HG03460 (cell line): ENCODE data around the gene B3GAT1.
A peak's percentile ranks its signal among the peaks of the same experiment; 100 is the strongest.
"Not testable (repeated sequence)": the region's sequence is repeated elsewhere in the genome, so short reads cannot be mapped to it uniquely, and the experiment has no call there.

Experiments
- ATAC-seq: cut with Tn5 transposase; IDR thresholded peaks from one replicate; pipeline ENCODE4 v1.9.1; 2021; ENCODE audit not compliant: unreplicated experiment

The B3GAT1 gene

GRCh38 chr11:134358856-134359490, 53.1 kb downstream of the B3GAT1 start:
- no peak for ATAC-seq

GRCh38 chr11:134358165-134358855, 53.7 kb downstream of the B3GAT1 start:
- no peak for ATAC-seq

- no peak for ATAC-seq
Observed at GRCh38 chr11:134357545-134357839, 54.5 kb downstream of the B3GAT1 start.

GRCh38 chr11:134356656-134357544, 55.1 kb downstream of the B3GAT1 start:
- ATAC-seq, result no peak

- ATAC-seq, result no peak
Observed at GRCh38 chr11:134355656-134356055, 56.4 kb downstream of the B3GAT1 start.

GRCh38 chr11:134355136-134355535, 56.9 kb downstream of the B3GAT1 start:
- no peak for ATAC-seq

GRCh38 chr11:134352111-134352510, 59.9 kb downstream of the B3GAT1 start:
- ATAC-seq, result no peak

GRCh38 chr11:134350381-134350780, 61.7 kb downstream of the B3GAT1 start:
- ATAC-seq, result peak; percentile 55

GRCh38 chr11:134349802-134350355, 62.2 kb downstream of the B3GAT1 start:
- ATAC-seq, result no peak

GRCh38 chr11:134349109-134349801, 62.8 kb downstream of the B3GAT1 start:
- no peak for ATAC-seq

- no peak for ATAC-seq
Observed at GRCh38 chr11:134347441-134347840, 64.6 kb downstream of the B3GAT1 start.

- no peak for ATAC-seq
Observed at GRCh38 chr11:134346976-134347350, 65.1 kb downstream of the B3GAT1 start.

- ATAC-seq, result no peak
Observed at GRCh38 chr11:134346101-134346975, 65.7 kb downstream of the B3GAT1 start.

GRCh38 chr11:134345237-134345550, 66.8 kb downstream of the B3GAT1 start:
- no peak for ATAC-seq

GRCh38 chr11:134344497-134345236, 67.4 kb downstream of the B3GAT1 start:
- not testable (repeated sequence) for ATAC-seq

GRCh38 chr11:134343646-134344045, 68.4 kb downstream of the B3GAT1 start:
- ATAC-seq, result no peak

GRCh38 chr11:134342572-134343340, 69.3 kb downstream of the B3GAT1 start:
- no peak for ATAC-seq

- ATAC-seq, result no peak
Observed at GRCh38 chr11:134341805-134342571, 70.1 kb downstream of the B3GAT1 start.
